ENCODE results near the gene CDKN2D.
A peak's percentile ranks its signal among the peaks of the same experiment; 100 is the strongest.
"Not testable (repeated sequence)": the region's sequence is repeated elsewhere in the genome, so short reads cannot be mapped to it uniquely, and the experiment has no call there.

Gene CDKN2D

DNA sequence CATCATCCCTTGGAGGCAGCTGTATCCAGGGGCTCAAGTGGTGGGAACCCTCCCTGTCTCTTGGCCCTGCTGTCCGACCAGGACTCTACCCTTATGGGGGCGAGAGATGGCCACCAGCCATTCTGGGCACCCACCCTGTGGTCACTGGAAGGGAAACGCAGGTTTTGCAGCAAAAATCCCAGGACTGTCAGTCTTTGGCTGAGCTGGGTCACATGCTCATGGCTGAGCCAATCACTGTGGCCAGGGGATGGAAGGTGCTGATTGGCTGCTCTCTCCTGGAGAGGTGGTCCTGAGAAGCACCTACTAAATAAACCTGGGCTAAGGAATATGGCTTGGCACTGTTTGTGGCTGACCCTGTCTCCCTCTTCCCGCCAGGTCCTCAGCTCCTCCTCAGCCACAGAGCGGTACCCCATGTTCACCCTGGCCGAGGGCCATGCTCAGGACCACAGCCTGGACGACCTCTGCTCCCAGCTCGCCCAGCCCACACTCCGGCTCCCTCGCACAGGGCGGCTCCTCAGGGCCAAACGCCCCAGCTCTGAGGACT is 16.2 kb downstream of the CDKN2D start:
- DNase-seq (ENCODE audit: low read depth in 2 of 3, low spot score in 1 of 3) = no peak

DNA sequence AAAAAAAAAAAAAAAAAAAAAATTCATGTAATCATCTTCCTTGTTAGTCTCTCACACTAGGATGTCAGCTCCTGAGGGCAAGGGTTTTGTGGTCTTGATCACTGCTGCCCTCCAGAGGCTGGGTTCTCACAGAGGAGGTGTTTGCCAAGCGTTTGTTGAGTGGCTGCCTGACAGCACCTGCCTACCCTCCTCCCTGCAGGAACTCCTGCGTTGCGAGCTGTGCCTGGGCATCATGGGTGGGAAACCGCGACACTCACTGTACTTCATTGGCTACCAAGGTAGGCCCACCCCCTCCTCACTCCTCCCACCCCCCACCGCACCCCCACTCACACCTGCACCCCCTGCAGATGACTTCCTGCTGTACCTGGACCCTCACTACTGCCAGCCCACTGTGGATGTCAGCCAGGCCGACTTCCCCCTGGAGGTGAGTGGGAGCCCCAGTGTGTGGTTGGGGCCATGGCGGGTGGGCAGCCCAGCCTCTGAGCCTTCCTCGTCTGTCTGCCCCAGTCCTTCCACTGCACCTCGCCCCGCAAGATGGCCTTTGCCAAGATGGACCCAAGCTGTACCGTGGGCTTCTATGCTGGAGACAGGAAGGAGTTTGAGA is 17.0 kb downstream of the CDKN2D start:
- DNase-seq (ENCODE audit: low read depth in 2 of 3, low spot score in 1 of 3) = no peak

DNA sequence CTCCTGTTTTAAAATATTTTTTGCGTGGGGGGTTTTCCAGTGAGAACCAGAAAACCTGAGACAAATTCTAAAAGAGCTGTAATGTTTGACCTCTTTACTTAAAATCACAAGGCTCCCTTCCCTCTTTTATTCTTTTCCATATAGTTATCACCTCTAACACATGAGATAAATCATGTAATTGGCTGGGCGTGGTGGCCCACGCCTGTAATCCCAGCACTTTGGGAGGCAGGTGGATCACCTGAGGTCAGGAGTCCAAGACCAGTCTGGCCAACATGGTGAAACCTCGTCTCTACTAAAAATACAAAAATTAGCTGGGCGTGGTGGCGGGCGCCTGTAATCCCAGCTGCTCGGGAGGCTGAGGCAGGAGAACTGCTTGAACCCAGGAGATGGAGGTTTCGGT is 17.8 kb downstream of the CDKN2D start:
- DNase-seq (ENCODE audit: low read depth in 2 of 3, low spot score in 1 of 3) = not testable (repeated sequence)

DNA sequence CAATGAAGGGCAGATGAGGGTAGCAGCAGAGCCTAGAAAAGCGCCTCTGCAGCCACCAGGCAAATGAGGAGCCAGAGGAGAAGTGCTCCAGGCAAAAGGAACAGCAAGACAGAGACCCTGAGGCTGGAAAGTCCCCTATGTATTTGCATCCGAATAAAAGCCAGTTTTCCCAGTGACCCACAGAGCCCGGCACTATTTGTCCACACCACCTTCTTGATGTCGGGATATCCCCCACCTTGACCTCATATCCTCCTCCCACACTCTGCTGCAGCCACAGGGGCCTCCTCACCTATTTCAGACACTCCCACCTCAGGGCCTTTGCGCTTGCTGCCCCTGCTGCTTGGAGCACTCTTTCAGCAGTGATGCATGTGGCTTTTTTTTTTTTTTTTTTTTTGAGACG is 18.4 kb downstream of the CDKN2D start:
- no peak for DNase-seq (ENCODE audit: low read depth in 2 of 3, low spot score in 1 of 3)

DNA sequence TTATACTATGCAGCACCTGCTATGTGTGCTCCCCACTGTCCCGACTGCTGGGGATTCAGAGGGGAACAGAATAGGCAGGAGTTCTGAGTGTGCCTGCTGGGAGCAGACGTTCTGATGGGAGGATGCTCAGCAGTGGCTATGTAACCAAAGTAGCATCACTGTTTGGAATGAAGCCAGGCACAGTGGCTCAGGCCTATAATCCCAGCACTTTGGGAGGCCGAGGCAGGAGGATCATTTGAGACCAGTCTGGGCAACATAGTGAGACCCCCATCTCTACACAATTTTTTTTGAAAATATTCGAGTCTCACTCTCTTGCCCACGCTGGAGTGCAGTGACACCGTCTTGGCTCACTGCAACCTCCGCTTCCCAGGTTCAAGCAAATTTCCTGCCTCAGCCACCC is 19.0 kb downstream of the CDKN2D start:
- DNase-seq (ENCODE audit: low read depth in 2 of 3, low spot score in 1 of 3) = no peak

DNA sequence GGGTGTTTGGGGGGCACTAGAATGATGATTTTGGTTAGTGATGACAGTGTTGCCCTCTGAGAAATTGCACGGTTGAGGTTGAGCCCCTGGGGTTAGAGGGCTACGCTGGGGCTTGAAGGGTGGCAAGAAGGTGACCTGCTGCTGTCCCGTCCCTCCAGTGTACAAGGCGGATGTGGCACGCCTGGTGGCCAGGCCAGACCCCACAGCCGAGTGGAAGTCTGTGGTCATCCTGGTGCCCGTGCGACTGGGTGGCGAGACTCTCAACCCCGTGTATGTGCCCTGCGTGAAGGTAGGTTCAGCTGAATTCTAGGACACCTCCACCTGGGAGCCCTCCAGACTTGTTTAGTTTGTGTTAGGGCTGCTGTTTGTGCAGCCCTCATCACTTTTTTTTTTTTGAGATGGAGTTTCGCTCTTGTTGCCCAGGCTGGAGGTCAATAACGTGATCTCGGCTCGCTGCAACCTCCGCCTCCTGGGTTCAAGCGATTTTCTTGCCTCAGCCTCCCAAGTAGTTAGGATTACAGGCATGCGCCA is 20.0 kb downstream of the CDKN2D start:
- DNase-seq (ENCODE audit: low read depth in 2 of 3, low spot score in 1 of 3) = no peak

DNA sequence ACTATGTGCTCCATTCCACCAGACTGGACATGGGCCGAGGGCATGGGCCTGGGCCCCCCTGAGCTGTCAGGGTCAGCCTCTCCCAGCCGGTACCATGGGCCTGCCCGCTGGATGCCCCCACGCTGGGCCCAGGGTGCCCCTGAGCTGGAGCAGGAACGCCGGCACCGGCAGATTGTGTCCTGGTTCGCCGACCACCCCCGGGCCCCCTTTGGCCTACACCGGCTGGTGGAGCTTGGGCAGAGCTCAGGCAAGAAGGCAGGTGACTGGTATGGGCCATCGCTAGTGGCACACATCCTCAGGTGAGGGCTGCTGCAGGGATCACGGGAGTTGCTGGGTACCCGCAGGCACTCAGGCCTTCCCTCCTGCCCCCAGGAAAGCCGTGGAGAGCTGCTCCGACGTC is 22.0 kb downstream of the CDKN2D start:
- no peak for DNase-seq (ENCODE audit: low read depth in 2 of 3, low spot score in 1 of 3)

DNA sequence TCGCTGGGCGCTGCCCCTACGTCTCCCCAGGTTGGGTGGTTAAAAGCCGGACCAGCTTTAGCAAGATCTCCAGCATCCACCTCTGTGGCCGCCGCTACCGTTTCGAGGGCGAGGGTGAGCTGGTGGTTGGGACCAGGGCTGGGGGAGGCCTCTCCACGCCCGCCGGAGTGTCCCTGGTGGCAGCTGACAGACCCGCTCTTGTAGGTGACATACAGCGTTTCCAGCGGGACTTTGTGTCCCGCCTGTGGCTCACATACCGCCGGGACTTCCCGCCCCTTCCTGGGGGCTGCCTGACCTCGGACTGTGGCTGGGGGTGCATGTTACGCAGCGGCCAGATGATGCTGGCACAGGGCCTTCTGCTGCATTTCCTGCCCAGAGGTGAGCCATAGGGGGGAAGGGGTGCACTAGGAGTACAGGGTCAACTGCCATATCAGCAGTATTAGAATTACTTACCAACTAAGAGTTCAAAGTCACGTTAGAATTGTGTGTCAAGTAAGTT is 24.0 kb downstream of the CDKN2D start:
- no peak for DNase-seq (ENCODE audit: low read depth in 2 of 3, low spot score in 1 of 3)

DNA sequence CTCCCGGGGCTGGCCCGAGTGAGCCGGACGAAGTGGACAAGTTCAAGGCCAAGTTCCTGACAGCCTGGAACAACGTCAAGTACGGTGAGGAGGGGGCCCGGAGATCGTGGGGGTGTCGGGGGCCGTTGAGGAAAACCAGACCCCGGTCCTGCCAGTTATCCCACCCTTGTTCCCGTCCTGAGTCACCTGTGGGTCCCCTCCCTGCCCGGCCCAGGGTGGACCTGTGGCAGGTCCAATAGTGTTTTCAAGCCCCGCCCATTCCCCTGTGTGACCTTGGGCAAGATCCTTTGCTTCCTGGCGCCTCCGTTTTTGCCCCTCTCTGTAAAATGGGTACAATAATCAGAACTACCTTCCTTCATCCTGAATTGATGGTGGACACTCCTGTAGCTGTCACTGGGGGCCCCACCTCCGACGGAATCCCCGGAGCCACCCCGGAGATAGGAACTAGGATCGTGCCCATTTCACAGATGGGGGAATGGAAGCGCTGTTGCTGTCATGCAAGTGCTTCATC is 24.5 kb downstream of the CDKN2D start:
- DNase-seq (ENCODE audit: low read depth in 2 of 3, low spot score in 1 of 3) = no peak

DNA sequence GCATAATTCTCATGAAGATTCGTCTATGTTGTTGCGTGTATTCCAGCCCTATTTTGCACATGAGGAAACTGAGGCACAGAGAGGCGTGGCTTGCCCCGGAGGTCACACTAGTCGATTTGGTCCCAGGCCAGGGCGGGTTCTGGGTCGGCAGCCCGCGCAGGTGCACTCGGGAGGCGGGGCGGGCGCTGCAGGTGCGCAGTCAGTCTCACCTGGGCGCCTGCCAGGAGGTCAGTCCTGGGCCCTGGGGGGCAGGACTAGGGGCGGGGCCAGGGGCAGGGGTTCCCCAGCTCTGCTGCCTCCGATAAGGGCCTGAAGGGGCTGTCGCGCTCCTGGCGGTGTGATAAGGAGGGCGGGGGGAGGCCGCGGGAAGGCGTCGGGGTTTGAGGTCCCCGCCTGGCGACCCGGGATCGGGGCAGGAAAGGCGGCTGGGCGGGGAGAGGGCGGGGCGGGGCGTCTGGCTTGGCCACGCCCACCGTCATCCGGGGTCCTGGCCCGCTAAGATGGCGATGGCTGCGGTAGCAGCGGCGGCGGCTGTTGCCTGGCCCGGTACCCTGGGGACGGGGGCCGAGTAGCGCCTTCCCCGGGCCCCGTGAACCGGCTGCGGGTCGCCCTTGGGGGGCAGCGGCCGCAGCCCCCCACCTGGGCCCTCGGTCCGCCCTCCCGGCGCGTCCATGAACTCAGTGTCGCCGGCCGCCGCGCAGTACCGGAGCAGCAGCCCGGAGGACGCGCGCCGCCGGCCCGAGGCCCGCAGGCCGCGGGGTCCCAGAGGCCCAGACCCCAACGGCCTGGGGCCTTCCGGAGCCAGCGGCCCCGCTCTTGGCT is 25.1 kb downstream of the CDKN2D start, which contains the start of gene ATG4D:
Gene ATG4D, plus strand, starts transcription at position 485 of the 822 bp plus-strand sequence. Its CDS starts 187 bp downstream, at position 672.
- peak in 2 of 3 donors; percentile 67 to 73 for DNase-seq (ENCODE audit: low read depth in 2 of 3, low spot score in 1 of 3)

DNA sequence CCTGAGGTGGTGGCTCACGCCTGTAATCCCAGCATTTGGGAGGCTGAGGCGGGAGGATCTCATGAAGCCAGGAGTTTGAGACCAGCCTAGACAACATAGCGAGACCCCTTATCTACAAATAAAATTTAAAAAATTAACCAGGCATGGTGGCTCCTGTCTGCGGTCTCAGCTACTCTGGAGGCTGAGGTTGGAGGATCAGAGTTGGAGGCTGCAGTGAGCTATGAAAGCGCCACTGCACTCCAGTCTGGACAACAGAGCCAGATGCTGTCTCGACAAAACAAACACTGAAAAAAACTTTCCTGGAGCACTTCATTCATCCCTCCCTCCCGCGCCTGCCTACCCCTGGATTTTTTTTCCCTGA is 25.7 kb downstream of the CDKN2D start:
- DNase-seq (ENCODE audit: low read depth in 2 of 3, low spot score in 1 of 3) = no peak

DNA sequence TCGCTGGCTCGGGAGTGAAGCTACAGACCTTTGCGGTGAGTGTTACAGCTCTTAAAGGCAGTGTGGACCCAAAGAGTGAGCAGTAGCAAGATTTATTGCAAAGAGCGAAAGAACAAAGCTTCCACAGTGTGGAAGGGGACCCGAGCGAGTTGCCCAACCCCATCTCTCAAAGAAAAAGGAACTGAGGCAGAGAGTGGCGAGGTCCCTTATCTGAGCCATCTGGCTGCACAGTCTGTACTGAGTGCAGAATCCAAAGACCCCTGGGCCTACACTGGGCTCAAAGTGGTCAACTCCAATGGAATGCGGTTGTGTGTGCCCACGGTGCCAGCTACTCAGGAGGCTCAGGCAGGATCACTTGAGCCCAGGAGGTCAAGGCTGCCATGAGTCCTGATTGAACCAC is 29.8 kb downstream of the CDKN2D start:
- DNase-seq (ENCODE audit: low read depth in 2 of 3, low spot score in 1 of 3) = not testable (repeated sequence)

DNA sequence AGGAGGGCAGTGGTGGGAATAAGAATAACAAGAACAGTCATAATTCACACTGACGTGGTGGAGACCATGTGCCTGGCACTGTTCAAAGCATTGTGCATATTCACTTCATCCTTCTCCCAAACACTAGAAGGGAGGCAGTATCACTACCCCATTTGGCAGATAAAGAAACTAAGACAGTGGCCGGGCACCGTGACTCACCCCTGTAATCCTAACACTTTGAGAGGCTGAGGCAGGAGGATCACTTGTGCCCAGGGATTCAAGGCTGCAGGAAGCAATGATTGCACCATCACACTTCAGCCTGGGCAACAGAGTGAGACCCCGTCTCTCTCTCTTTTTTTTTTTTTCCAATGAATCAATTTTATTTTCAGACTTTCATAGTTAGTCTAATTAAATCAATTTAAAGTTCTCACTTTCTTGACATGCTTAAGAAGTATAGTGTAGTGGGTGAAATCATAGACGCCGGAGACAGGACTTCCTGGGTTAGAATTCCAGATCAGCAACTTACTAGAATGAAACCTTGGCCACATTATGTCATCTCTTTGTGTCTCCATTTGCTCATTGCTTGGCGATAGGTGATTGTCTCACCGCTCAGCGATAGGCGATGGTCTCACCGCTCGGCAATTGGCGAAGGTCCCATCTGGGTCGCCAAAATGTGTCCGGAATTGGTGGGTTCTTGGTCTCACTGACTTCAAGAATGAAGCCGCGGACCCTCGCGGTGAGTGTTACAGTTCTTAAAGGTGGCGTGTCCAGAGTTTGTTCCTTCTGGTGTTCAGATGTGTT is 30.4 kb downstream of the CDKN2D start:
- DNase-seq (ENCODE audit: low read depth in 2 of 3, low spot score in 1 of 3) = no peak

DNA sequence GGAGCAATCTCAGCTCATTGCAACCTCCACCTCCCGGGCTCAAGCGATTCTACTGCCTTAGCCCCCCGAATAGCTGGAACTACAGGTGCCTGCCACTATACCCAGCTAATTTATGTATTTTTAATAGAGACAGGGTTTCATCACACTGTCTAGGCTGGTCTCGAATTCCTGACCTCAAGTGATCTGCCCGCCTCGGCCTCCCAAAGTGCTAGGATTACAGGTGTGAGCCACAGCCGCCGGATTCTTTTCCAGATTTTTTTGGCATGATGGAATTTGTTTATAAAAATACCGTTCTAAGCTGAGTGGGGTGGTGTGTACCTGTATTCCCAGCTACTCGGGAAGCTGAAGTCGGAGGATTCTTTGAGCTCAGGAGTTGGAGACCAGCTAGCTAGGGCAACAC is 31.1 kb downstream of the CDKN2D start:
- DNase-seq (ENCODE audit: low read depth in 2 of 3, low spot score in 1 of 3) = no peak

DNA sequence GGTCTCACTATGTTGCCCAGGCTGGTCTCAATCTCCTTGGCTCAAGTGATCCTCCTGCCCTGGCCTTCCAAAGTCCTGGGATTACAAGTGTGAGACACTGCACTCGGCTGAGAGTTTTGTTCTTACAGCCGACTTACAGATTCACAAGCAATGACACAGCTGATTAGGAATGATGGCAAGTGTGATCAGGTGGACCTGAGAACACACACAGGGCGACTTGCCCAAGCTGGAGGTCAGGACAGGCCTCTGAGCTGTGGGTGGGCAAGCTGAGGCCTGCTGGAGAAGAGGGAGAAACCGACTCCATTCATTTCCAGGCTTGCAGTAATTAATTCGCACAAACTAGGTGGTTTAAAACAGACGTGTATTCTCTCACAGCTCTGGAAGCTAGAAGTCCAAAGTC is 33.2 kb downstream of the CDKN2D start:
- no peak for DNase-seq (ENCODE audit: low read depth in 2 of 3, low spot score in 1 of 3)

DNA sequence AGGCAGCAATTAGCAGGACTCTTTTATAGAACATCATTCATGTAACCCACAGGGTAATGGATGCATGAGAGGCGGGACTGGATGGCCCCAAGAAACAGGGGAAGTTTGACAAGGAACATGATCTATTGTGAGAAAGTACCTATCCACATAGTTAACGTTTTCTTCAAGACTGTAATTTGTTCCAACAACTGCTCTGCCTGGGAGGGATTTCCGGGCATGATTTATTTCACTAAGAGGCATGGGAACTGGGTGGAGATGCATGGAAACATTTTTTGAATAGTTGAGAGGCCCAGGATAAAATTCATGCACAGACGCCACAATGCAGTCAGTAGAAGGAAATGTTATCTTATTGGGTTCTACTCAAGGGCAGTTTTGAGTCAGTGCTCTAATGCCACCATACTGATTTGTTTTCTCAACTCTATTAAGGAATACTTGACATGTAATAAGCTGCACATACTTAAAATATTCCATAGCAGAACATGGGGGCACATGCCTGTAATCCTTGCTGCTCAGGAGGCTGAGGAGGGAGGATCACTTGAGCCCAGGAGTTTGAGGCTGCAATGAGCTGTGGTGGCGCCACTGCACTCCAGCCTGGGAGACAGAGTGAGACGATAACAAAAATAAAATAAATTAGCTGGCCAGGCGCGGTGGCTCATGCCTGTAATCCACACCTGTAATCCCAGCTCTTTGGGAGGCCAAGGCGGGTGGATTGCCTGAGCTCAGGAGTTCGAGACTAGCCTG is 35.0 kb downstream of the CDKN2D start:
- no peak for DNase-seq (ENCODE audit: low read depth in 2 of 3, low spot score in 1 of 3)

DNA sequence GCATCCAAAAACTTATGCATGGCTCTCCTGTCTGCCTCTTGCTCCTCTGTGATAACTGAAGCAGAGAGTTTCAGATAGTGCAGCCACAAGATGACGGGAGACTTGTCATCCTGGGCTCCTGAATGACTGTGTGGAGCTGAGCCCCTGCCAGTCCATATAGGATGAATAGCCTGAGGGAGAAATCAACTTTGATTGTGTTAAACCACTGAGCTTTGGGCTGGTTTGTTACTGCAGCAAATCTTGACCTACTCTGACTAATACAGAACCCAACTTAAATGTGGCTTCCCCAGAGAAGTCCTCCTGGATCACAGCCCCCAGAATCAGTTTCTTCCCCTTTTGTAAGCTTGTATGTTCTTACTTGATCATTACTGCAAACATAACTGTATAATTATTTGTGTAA is 36.3 kb downstream of the CDKN2D start:
- DNase-seq (ENCODE audit: low read depth in 2 of 3, low spot score in 1 of 3) = no peak

DNA sequence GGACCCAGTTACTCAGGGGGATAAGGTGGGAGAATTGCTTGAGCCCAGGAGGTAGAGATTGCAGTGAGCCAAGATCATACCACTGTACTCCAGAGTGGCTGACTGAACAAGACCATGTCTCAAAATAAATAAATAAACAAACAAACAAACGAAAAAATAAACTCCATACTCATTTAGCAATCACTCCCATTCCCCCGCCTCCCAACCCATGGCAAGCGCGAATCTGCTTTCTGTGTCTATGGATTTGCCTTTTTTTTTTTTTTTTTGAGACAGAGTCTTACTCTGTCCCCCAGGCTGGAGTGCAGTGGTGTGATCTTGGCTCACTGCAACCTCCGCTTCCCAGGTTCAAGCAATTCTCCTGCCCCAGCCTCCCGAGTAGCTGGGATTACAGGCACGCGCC is 41.9 kb downstream of the CDKN2D start:
- not testable (repeated sequence) for DNase-seq (ENCODE audit: low read depth in 2 of 3, low spot score in 1 of 3)

DNA sequence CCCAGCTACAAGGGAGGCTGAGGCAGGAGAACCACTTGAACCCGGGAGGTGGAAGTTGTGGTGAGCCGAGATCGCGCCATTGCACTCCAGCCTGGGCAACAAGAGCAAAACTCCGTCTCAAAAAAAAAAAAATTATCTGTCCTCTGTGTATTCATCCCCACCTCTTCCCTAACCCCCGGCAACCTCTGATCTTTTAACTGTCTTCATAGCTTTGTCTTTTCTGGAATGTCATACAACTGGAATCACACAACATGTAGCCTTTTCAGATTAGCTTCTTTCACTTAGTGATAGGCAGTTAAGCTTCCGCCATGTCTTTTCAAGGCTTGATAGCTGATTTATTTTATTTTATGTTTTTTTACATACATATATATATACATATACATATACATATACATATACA is 43.1 kb downstream of the CDKN2D start:
- no peak for DNase-seq (ENCODE audit: low read depth in 2 of 3, low spot score in 1 of 3)

DNA sequence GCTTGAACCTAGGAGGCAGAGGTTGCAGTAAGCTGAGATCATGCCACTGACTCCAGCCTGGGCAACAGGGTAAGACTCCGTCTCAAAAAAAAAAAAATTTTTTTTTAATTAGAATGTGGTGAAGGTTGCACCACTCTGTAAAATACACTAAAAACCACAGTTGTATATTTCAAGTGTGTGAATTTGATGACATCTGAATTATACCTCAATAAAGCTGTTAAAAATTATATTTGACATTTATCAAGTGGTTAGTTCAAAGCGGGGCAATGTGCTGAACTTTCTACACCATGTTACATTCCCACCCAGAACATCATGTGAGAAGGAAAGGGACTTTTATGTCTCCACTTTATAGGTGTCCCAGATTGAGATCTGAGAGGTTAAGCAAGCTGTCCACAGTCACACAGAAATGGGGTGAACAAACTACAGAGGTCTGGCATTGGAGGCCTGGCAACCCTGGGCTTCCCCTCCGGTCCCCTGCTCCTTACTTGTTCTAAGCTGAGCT is 45.6 kb downstream of the CDKN2D start:
- no peak for DNase-seq (ENCODE audit: low read depth in 2 of 3, low spot score in 1 of 3)

Data from stimulated activated CD4-positive, alpha-beta T cell treated with anti-CD3 and anti-CD28 coated beads, Interleukin-12 subunit alpha, Interleukin-12 subunit beta, amount 100 ng/mL, for 48 hours (primary cell).